Measurements from ENCODE around the gene DLGAP1. TPM values are rescaled to one million over a fixed set of nuclear protein-coding genes. Genes with fewer than 3 reads are reported as not detected.

The DLGAP1 gene
- total RNA-seq, 1 donor from 2014 or later = 3.2 TPM

- Histone ChIP-seq H3K4me3 (no peak overlapping the region), H3K27ac (no peak overlapping the region), H3K4me1 (no peaks in the 10 kb centered on the region), H3K36me3 (no peaks in the 10 kb centered on the region), H3K9me3 (no peaks in the 10 kb centered on the region), H3K27me3 (no peaks in the 10 kb centered on the region)
- DNase-seq (ENCODE audit: extremely low spot score in 2 of 2) = no peak
- no peak for TF ChIP-seq POLR2A (IDR thresholded peaks at IDR 0.05)
- no peak for TF ChIP-seq POLR2AphosphoS5 (IDR thresholded peaks at IDR 0.05; ENCODE audit: insufficient read depth in 1 of 2, low read depth in 1 of 2)
- no peak for TF ChIP-seq CTCF (IDR thresholded peaks at IDR 0.05)
- intact Hi-C loops (cut with DNase I) = no loop called here
These were observed 554.1 kb downstream of the DLGAP1 start for GRCh38 chr18:3901042-3901441.

- intact Hi-C loops (cut with DNase I) = no loop called here
- no peak overlapping the region for H3K27ac ChIP-seq
- H3K4me3 ChIP-seq = no peak overlapping the region
- no peaks in the 10 kb centered on the region for H3K27me3 ChIP-seq
- no peaks in the 10 kb centered on the region for H3K9me3 ChIP-seq
- no peak for TF ChIP-seq CTCF (IDR thresholded peaks at IDR 0.05)
- TF ChIP-seq POLR2AphosphoS5 (IDR thresholded peaks at IDR 0.05; ENCODE audit: insufficient read depth in 1 of 2, low read depth in 1 of 2) = no peak
- no peak for TF ChIP-seq POLR2A (IDR thresholded peaks at IDR 0.05)
- no peak for DNase-seq (ENCODE audit: extremely low spot score in 2 of 2)
- H3K4me1 ChIP-seq = no peaks in the 10 kb centered on the region
- no peaks in the 10 kb centered on the region for H3K36me3 ChIP-seq
These were observed 554.8 kb downstream of the DLGAP1 start for GRCh38 chr18:3900327-3900726.

- H3K27ac ChIP-seq = no peak overlapping the region
- H3K27me3 ChIP-seq = no peaks in the 10 kb centered on the region
- no peak overlapping the region for H3K4me3 ChIP-seq
- TF ChIP-seq POLR2A (IDR thresholded peaks at IDR 0.05) (no peak), POLR2AphosphoS5 (IDR thresholded peaks at IDR 0.05; ENCODE audit: insufficient read depth in 1 of 2, low read depth in 1 of 2) (no peak), CTCF (IDR thresholded peaks at IDR 0.05) (no peak)
- intact Hi-C loops (cut with DNase I) = no loop called here
- H3K9me3 ChIP-seq = no peaks in the 10 kb centered on the region
- no peak for DNase-seq (ENCODE audit: extremely low spot score in 2 of 2)
- no peaks in the 10 kb centered on the region for H3K36me3 ChIP-seq
- no peaks in the 10 kb centered on the region for H3K4me1 ChIP-seq
These were observed 556.1 kb downstream of the DLGAP1 start for GRCh38 chr18:3898861-3899613.

GRCh38 chr18:3892152-3892551 lies 563.0 kb downstream of the DLGAP1 start:
- DNase-seq (ENCODE audit: extremely low spot score in 2 of 2) = no peak
- Histone ChIP-seq H3K36me3 (no peaks in the 10 kb centered on the region), H3K4me1 (no peaks in the 10 kb centered on the region), H3K27ac (no peak overlapping the region), H3K27me3 (no peaks in the 10 kb centered on the region), H3K9me3 (no peaks in the 10 kb centered on the region), H3K4me3 (no peak overlapping the region)
- intact Hi-C loops (cut with DNase I) = no loop called here
- TF ChIP-seq POLR2A (IDR thresholded peaks at IDR 0.05) = no peak
- no peak for TF ChIP-seq POLR2AphosphoS5 (IDR thresholded peaks at IDR 0.05; ENCODE audit: insufficient read depth in 1 of 2, low read depth in 1 of 2)
- no peak for TF ChIP-seq CTCF (IDR thresholded peaks at IDR 0.05)

- Histone ChIP-seq H3K27me3 (no peaks in the 10 kb centered on the region), H3K4me3 (no peak overlapping the region), H3K9me3 (no peaks in the 10 kb centered on the region), H3K4me1 (no peaks in the 10 kb centered on the region), H3K27ac (no peak overlapping the region), H3K36me3 (no peaks in the 10 kb centered on the region)
- intact Hi-C loops (cut with DNase I) = no loop called here
- no peak for DNase-seq (ENCODE audit: extremely low spot score in 2 of 2)
- TF ChIP-seq CTCF (IDR thresholded peaks at IDR 0.05) = no peak
- no peak for TF ChIP-seq POLR2A (IDR thresholded peaks at IDR 0.05)
- TF ChIP-seq POLR2AphosphoS5 (IDR thresholded peaks at IDR 0.05; ENCODE audit: insufficient read depth in 1 of 2, low read depth in 1 of 2) = no peak
These were observed 563.9 kb downstream of the DLGAP1 start for GRCh38 chr18:3891245-3891644.
